Stimulated activated CD4-positive, alpha-beta T cell treated with anti-CD3 and anti-CD28 coated beads, Interleukin-2, amount 100 ng/mL, for 48 hours (primary cell): ENCODE measurements around the gene RNF130.
A peak's percentile ranks its signal among the peaks of the same experiment; 100 is the strongest.

Experiments
- DNase-seq, 2 donors: peaks; one replicate each; pipeline ENCODE4 v3.0.0-alpha.2; 2020

RNF130 gene, protein sequence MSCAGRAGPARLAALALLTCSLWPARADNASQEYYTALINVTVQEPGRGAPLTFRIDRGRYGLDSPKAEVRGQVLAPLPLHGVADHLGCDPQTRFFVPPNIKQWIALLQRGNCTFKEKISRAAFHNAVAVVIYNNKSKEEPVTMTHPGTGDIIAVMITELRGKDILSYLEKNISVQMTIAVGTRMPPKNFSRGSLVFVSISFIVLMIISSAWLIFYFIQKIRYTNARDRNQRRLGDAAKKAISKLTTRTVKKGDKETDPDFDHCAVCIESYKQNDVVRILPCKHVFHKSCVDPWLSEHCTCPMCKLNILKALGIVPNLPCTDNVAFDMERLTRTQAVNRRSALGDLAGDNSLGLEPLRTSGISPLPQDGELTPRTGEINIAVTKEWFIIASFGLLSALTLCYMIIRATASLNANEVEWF

DNA sequence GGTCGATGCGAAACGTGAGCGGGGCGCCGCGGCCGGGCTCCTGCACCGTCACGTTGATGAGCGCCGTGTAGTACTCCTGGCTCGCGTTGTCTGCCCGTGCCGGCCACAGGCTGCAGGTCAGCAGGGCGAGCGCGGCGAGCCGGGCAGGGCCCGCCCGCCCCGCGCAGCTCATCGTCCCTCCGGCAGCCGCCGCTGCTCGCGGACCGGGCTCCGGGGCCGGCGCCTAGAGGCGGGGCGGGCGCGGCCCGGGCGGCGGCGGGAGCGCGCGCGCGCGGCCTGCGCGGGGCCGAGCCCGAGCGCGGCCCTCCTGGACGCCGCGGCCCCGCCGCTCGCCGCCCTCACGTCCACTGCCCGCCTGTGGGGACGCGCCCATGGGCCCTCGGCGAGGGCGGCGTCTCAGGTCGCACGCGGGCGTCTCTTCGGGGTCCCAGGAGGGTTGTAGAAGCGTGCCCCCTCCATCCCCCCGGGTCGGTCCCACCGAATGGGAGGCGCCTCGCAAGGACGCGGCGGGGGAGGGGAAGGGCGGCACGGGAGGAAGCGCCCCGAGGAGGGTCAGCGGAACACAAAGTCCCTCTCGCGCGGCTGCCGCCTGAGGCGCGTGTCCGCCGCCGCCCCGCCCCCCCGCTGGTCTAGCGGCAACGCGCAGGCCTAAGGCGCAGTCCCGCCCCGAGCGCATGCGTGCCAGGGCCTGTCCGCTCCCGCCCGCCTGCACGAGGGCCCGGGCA is at the start of gene RNF130:
Gene RNF130 (minus strand): TSS at position 229 of the 725 bp plus-strand sequence. CDS start 57 bp downstream, at position 172.
- peak; percentile 83 to 89 for DNase-seq

GRCh38 chr5:180120237-180121101 is 48.9 kb upstream of the RNF130 start:
- no peak for DNase-seq

- no peak for DNase-seq
Observed at GRCh38 chr5:180119903-180120236, 48.3 kb upstream of the RNF130 start.

- no peak for DNase-seq
Observed at GRCh38 chr5:180119031-180119902, 47.7 kb upstream of the RNF130 start.

DNA sequence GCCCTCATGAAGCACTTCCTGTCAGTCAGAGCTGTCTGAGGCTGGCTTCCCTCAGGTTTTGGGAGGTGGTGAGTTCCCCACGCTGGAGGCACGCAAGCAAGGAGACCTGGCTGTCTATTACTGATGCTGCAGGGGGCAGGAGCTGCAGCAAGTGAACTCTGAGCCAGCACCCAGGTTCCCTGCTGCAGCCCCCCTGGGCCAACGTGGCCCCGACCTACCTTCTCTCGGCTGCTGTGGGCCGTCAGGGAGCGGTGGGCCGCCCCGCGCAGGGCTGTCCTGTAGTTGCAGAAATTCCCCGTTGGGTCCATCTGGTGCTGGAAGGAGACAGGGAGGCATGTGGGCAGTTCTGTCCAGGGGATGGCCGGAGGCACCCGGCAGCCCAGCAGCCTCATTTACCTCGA is 46.8 kb upstream of the RNF130 start:
- DNase-seq, result no peak

GRCh38 chr5:180117000-180117725 is 45.6 kb upstream of the RNF130 start:
- no peak for DNase-seq

GRCh38 chr5:180116077-180116999 is 44.8 kb upstream of the RNF130 start:
- no peak for DNase-seq

GRCh38 chr5:180115326-180116076 is 43.9 kb upstream of the RNF130 start:
- no peak for DNase-seq

GRCh38 chr5:180114304-180115003 is 42.9 kb upstream of the RNF130 start:
- no peak for DNase-seq

DNA sequence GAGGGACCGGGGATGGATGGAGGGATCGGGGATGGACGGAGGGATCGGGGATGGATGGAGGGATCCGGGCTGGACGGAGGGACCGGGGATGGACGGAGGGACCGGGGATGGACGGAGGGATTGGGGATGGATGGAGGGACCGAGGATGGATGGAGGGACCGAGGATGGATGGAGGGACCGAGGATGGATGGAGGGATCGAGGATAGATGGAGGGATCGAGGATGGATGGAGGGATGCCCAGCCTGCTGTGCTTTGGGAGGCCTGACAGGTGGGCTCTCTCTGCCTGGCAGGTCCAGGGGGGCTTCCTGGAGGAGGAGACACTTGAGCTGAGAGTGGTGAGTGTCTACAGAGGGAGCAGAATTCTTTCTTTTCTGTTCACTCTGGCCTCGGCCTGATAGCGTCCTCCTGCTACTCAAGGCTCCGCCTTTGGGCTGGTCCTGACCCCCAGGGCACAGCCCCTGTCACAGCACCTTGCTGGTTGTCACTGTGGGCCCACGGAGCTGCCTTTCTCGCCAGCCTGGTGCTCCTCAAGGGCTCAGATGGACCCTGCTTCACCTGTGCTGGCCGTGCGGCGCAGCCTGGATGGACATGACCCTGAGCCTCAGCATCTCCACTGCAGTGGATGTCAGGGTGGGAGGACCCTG is 42.2 kb upstream of the RNF130 start:
- DNase-seq, result no peak

GRCh38 chr5:180112181-180112861 is 40.8 kb upstream of the RNF130 start:
- DNase-seq, result no peak

DNA sequence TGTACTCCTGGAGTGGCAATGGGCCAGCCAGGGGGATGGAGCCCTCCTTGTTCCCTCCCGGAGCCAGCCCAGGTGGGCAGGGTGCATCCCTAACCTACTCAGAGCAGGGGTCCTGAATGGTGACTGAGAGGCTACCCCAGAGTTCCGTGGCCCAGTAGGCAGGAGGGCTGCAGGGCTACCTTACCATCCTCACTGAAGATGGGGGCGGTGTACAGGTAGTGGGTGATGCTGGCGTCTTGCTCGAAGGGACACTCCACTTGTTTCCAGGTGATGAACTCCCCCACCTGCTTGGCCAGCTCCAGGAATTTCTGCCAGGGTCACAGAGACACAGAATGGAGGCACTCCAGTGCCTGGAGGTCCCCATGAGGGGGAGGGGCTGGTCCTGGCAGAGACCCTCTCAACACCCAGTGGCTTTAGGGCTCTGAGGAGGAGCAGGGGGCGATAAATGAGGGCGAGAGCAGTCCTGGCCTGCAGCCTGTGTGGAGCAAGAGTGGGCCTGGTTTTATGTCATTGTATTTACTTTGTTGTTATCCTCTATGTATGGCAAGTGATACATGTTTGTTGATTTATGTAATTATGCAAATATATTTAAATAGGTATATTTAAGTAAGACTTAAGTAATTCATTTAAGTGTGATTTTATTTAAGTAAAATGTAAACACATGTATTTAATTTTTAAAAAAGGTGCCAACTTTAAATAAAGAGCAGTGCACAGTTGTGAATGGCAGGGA is 39.9 kb upstream of the RNF130 start:
- no peak for DNase-seq

DNA sequence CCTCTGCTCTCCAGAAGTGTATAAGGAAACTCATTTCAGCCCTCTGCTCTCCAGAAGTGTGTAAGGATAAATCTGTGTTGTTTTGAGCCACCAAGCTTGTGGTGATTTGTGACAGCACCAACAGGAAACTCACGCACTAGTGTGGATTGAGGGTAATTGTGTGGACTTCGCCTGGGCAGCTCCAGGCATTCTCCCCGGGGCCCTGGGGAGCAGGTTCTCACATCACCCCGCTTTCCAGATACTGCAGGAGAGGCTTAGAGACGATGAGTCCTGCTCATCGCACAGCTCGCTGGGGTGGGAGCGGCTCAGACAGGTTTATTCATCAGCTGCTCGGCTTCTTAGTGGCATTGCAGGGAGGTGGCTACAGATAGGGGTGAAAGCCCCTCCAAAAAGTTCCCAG is 38.4 kb upstream of the RNF130 start:
- DNase-seq, result no peak

GRCh38 chr5:180107005-180107404 is 35.4 kb upstream of the RNF130 start:
- DNase-seq, result no peak

- DNase-seq, result no peak
Observed at GRCh38 chr5:180105827-180106312, 34.3 kb upstream of the RNF130 start.

- DNase-seq, result no peak
Observed at GRCh38 chr5:180104168-180104530, 32.6 kb upstream of the RNF130 start.
